K562 (cell line): Measurements from ENCODE around the gene ZBTB14. TPM values are rescaled to one million over a fixed set of nuclear protein-coding genes. Genes with fewer than 3 reads are reported as not detected.

Experiments used
- ATAC-seq: fragments of 200-7000 bp; cut with Tn5 transposase; 3 replicates; pipeline ENCODE4 v1.9.1; 2020; ENCODE audit warnings: moderate library complexity
- BruUV-seq: library from RNA; stranded (reverse); fragments of 400-500 nt; replicated peaks from 2 replicates; lab custom pipeline; 2021; lab: Mats Ljungman, UMichigan
- CTCF ChIA-PET: fragments of 300-600 bp; formaldehyde crosslinking; extraction: SDS; loops from one replicate; lab custom pipeline; 2021; ENCODE audit warnings: low intra/inter-chr PET ratio; lab: Yijun Ruan, JAX
- POLR2A ChIA-PET: fragments of 300-600, 350-650 bp; sonication (Branson Sonifier 250); formaldehyde crosslinking; extraction: SDS; loops from one replicate; lab custom pipeline; 2021; ENCODE audit warnings: antibody characterized with exemption, inconsistent platforms; lab: Yijun Ruan, JAX
- DNase-seq, 4 experiments: peaks; one replicate each; pipeline versions ENCODE4 v3.0.0 to v3.0.0-alpha.2; 2011 to 2018; ENCODE audit warnings: low spot score in 3 of 4, mixed read lengths in 3 of 4; ENCODE audit errors: extremely low read depth in 1 of 4
- FAIRE-seq: peaks from 2 replicates; lab custom pipeline; 2011; peaks lifted over from hg19 to GRCh38; lab: Jason Lieb, UNC
- H2AFZ ChIP-seq: 2 replicates; pipeline ENCODE4 v1.6.0; 2011; ENCODE audit warnings: low read depth, low read length, control low read depth, inconsistent platforms
- H3K27ac ChIP-seq: fragments of 200-600 bp; 3 replicates; pipeline ENCODE4 v1.8.0; 2011; ENCODE audit warnings: low read depth, mild to moderate bottlenecking, control low read depth, inconsistent platforms, low read length, moderate library complexity, mixed read lengths; ENCODE audit errors: extremely low read depth
- H3K27me3 ChIP-seq, 2 experiments: fragments of 300-600 bp in 1 of 2; 2 replicates in 1 of 2; 3 replicates in 1 of 2; pipeline versions ENCODE4 v1.6.0 to v1.8.0; 2011; ENCODE audit warnings: inconsistent platforms in 2 of 2, low read length in 2 of 2, mild to moderate bottlenecking in 1 of 2, mixed read lengths in 1 of 2, moderate library complexity in 1 of 2; ENCODE audit not compliant: control insufficient read depth in 2 of 2, insufficient read depth in 2 of 2
- H3K36me3 ChIP-seq: fragments of 300-600 bp; 3 replicates; pipeline ENCODE4 v1.8.0; 2011; ENCODE audit warnings: mild to moderate bottlenecking, low read length, inconsistent platforms; ENCODE audit not compliant: control insufficient read depth, insufficient read depth
- H3K4me1 ChIP-seq, 2 experiments: fragments of 200-600 bp in 1 of 2; replicated peaks in 1 of 2; 2 replicates in 1 of 2; 3 replicates in 1 of 2; pipeline versions ENCODE4 v1.5.1 to v1.8.0; 2011; ENCODE audit warnings: inconsistent platforms in 2 of 2, low read length in 2 of 2, mild to moderate bottlenecking in 1 of 2, mixed read lengths in 1 of 2, moderate library complexity in 1 of 2; ENCODE audit not compliant: control insufficient read depth in 2 of 2, insufficient read depth in 2 of 2
- H3K4me2 ChIP-seq: 2 replicates; pipeline ENCODE4 v1.6.1; 2011; ENCODE audit warnings: low read length, control low read depth, inconsistent platforms, mixed read lengths; ENCODE audit not compliant: insufficient read depth
- H3K4me3 ChIP-seq: fragments of 200-600 bp; sonication (generic), shearing (Covaris generic); 2 replicates; pipeline ENCODE4 v1.5.1; 2016; ENCODE audit warnings: control low read depth, inconsistent platforms
- H3K79me2 ChIP-seq: fragments of 200-600 bp; 3 replicates; pipeline ENCODE4 v1.8.0; 2011; ENCODE audit warnings: low read length, inconsistent platforms; ENCODE audit not compliant: control insufficient read depth, insufficient read depth
- H3K9ac ChIP-seq, 2 experiments: 2 replicates each; pipeline versions ENCODE4 v1.6.0 to v1.6.1; 2011; ENCODE audit warnings: low read depth in 2 of 2, low read length in 2 of 2, control low read depth in 1 of 2, inconsistent platforms in 1 of 2, mild to moderate bottlenecking in 1 of 2, mixed read lengths in 1 of 2; ENCODE audit not compliant: insufficient read depth in 1 of 2
- H3K9me1 ChIP-seq: one replicate; pipeline ENCODE4 v1.6.0; 2011; ENCODE audit warnings: inconsistent platforms, mild to moderate bottlenecking, low read length, moderate library complexity; ENCODE audit not compliant: control insufficient read depth, insufficient read depth
- H3K9me3 ChIP-seq: replicated peaks from 2 replicates; pipeline ENCODE4 v1.5.1; 2011; ENCODE audit warnings: low read depth, low read length, inconsistent platforms; ENCODE audit not compliant: control insufficient read depth, insufficient read depth
- H4K20me1 ChIP-seq: replicated peaks from 2 replicates; pipeline ENCODE4 v1.6.1; 2011; ENCODE audit warnings: low read length, inconsistent platforms, mixed read lengths; ENCODE audit not compliant: control insufficient read depth, insufficient read depth
- BRD9 ChIP-seq: fragments of 450-650 bp; IDR thresholded peaks from 2 replicates; pipeline ENCODE4 v1.6.1; 2018; ENCODE audit warnings: low read depth; ENCODE audit not compliant: partially characterized antibody
- CAMTA2 ChIP-seq: fragments of 250-450 bp; sonication (Bioruptor Pico); conservative IDR thresholded peaks from 2 replicates; pipeline ENCODE4 v1.5.1; 2022
- CBFA2T3 ChIP-seq: fragments of 450-650 bp; IDR thresholded peaks from 2 replicates; pipeline ENCODE4 v1.6.1; 2017
- CCNT2 ChIP-seq: IDR thresholded peaks from 2 replicates; pipeline ENCODE4 v1.6.1; 2011; ENCODE audit warnings: borderline replicate concordance, low read depth, mild to moderate bottlenecking, moderate library complexity, mixed read lengths, low read length; ENCODE audit not compliant: insufficient read length; ENCODE audit errors: extremely low read depth
- HMGN3 ChIP-seq: IDR thresholded peaks from 2 replicates; pipeline ENCODE4 v1.6.1; 2011; ENCODE audit warnings: borderline replicate concordance, low read depth, mild to moderate bottlenecking, mixed read lengths, low read length; ENCODE audit not compliant: insufficient read length; ENCODE audit errors: extremely low read depth
- WGBS: fragments of 100-300 bp; shearing (Covaris generic); methylation state at CpG from one replicate; pipeline ENCODE4 v1.1.6; 2016; ENCODE audit warnings: low coverage, mixed read lengths; ENCODE audit not compliant: insufficient coverage; ENCODE audit errors: missing lambda C conversion rate; 5-methylcytosine and 5-hydroxymethylcytosine counted together
- in situ Hi-C: fragments of 300-500 bp; cut with MboI; formaldehyde crosslinking; loops from 4 replicates; pipeline ENCODE4 v1.15.0; 2018; ENCODE audit warnings: inconsistent platforms, mixed read lengths
- intact Hi-C: fragments of 100-400 bp; cut with micrococcal nuclease; formaldehyde crosslinking; loops from 2 replicates; pipeline ENCODE4 v1.14.2; 2022
- polyA plus RNA-seq, 8 experiments: library from polyadenylated mRNA; depleted of rRNA in 4 of 8; stranded (reverse) in 5 of 8; unstranded in 3 of 8; fragments of >200 nt; fragmentation: Nextera tagmentation in 2 of 8; fragmentation: Illumina TruSeq in 1 of 8; extraction: Ambion mirVana in 2 of 8; extraction: Trizol in 1 of 8; gene quantifications; 2 replicates each; pipeline versions ENCODE4 v1.2.1 to v1.2.3, GENCODE V29; 2011 to 2014; ENCODE audit warnings: inconsistent platforms in 1 of 8, missing spikeins in 1 of 8
- total RNA-seq, 7 experiments: library from RNA; depleted of rRNA in 6 of 7; stranded (reverse); fragments of >200 nt in 6 of 7; fragmentation: Illumina TruSeq in 2 of 7; extraction: Trizol in 2 of 7; gene quantifications; 2 replicates each; pipeline versions ENCODE4 v1.2.1 to v1.2.3, GENCODE V29; 2011 to 2021; ENCODE audit warnings: low replicate concordance in 1 of 7
- TF ChIP-seq, protein P1 (sequence below), 2 experiments: fragments of 250-450 bp in 1 of 2; fragments of 450-650 bp in 1 of 2; sonication (Bioruptor Pico) in 1 of 2; IDR thresholded peaks; 2 replicates each; pipeline versions ENCODE4 v1.6.1 to v1.8.0; 2016 to 2021; ENCODE audit warnings: mild to moderate bottlenecking in 2 of 2, moderate library complexity in 2 of 2, missing compliant biosample characterization in 1 of 2, missing genetic modification characterization in 1 of 2
- TF ChIP-seq, protein P2 (sequence below): IDR thresholded peaks from 2 replicates; pipeline ENCODE4 v1.6.1; 2011; ENCODE audit warnings: borderline replicate concordance, low read depth, mild to moderate bottlenecking, moderate library complexity, low read length; ENCODE audit not compliant: insufficient read depth, poor library complexity, severe bottlenecking

ZBTB14 gene
- total and polyA plus RNA-seq, 9 of the 15 experiments (the other 6 are each of a cell fraction or from before 2014, with no cell fraction given), result 2.8 to 12.6 (median 9.0) TPM

DNA sequence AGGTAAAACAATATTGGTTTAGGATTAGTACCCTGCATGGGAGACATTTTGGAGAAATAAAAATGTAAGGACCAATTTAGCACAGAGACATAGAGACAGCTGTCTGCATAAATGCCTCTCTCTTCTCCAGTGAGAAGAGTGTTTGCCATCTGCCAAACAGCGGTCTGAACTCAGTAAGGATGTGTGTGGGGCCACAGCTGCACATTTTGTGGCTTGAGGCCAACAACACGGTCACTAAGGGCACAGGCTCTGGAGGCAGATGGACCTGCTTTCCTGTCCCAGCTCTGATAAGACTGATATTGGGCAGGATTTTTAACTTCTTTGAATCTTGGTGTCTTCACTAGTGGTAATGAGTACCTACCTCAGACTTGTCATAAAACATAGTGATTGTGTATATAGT lies 10.2 kb downstream of the ZBTB14 start:
- Histone ChIP-seq H3K4me2 (no peak overlapping the region; the same call in 1 of the 2 replicates), H3K27me3 (no peaks in the 10 kb centered on the region), H3K9ac (no peak overlapping the region), H3K4me1 (no peaks in the 10 kb centered on the region), H3K79me2 (no peaks in the 10 kb centered on the region), H3K9me3 (no peaks in the 10 kb centered on the region; the same call in 1 of the 2 replicates), H3K9me1 (no peaks in the 10 kb centered on the region), H3K27ac (no peak overlapping the region), H3K36me3 (peaks cover under 1% of the 10 kb centered on the region; the same call in 1 of the 3 replicates), H4K20me1 (no peaks in the 10 kb centered on the region), H2AFZ (no peak overlapping the region), H3K4me3 (no peak overlapping the region)
- peak; percentile 65 for ATAC-seq
- CTCF ChIA-PET, result no interaction called here
- WGBS, result 0% methylated on average over 2 of the region's 2 CpGs
- no TSS peak for BruUV-seq
- no peak for TF ChIP-seq HMGN3
- no peak for TF ChIP-seq CCNT2
- TF ChIP-seq CBFA2T3, result peak; percentile 19; the same call in 1 of the 2 replicates
- no peak for TF ChIP-seq BRD9
- TF ChIP-seq, protein P1, sequence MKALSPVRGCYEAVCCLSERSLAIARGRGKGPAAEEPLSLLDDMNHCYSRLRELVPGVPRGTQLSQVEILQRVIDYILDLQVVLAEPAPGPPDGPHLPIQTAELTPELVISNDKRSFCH (CRISPR knock-in tag; IDR thresholded peaks at IDR 0.05), result no peak
- TF ChIP-seq, protein P1 (tag; IDR thresholded peaks at IDR 0.05), result no peak
- TF ChIP-seq, protein P2, sequence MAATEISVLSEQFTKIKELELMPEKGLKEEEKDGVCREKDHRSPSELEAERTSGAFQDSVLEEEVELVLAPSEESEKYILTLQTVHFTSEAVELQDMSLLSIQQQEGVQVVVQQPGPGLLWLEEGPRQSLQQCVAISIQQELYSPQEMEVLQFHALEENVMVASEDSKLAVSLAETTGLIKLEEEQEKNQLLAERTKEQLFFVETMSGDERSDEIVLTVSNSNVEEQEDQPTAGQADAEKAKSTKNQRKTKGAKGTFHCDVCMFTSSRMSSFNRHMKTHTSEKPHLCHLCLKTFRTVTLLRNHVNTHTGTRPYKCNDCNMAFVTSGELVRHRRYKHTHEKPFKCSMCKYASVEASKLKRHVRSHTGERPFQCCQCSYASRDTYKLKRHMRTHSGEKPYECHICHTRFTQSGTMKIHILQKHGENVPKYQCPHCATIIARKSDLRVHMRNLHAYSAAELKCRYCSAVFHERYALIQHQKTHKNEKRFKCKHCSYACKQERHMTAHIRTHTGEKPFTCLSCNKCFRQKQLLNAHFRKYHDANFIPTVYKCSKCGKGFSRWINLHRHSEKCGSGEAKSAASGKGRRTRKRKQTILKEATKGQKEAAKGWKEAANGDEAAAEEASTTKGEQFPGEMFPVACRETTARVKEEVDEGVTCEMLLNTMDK, result no peak
- TF ChIP-seq CAMTA2 (CRISPR knock-in tag), result no peak
- intact Hi-C loops, result no loop called here
- no peak for FAIRE-seq
- DNase-seq, result peak in 1 of 4 experiments; percentile 19
- in situ Hi-C loops, result loop anchor here (25.0 kb wide), 1 partner anchor 1452 kb away; the partner anchor contains the start of gene ARHGAP28
- POLR2A ChIA-PET, result interaction anchor here (0.7 to 1.3 kb wide), 3 partner anchors 9 to 80 kb away, joined by 3 to 4 read pairs (median 3); partner anchors contain the start of gene ZBTB14
